ENCODE measurements around the gene PSMA3. TPM values are rescaled to one million over a fixed set of nuclear protein-coding genes. Genes with fewer than 3 reads are reported as not detected.

Gene PSMA3
- total and polyA plus RNA-seq, 10 of the 15 experiments (the other 5 are each of a cell fraction or from before 2014, with no cell fraction given), result 142 to 936 (median 400) TPM

DNA sequence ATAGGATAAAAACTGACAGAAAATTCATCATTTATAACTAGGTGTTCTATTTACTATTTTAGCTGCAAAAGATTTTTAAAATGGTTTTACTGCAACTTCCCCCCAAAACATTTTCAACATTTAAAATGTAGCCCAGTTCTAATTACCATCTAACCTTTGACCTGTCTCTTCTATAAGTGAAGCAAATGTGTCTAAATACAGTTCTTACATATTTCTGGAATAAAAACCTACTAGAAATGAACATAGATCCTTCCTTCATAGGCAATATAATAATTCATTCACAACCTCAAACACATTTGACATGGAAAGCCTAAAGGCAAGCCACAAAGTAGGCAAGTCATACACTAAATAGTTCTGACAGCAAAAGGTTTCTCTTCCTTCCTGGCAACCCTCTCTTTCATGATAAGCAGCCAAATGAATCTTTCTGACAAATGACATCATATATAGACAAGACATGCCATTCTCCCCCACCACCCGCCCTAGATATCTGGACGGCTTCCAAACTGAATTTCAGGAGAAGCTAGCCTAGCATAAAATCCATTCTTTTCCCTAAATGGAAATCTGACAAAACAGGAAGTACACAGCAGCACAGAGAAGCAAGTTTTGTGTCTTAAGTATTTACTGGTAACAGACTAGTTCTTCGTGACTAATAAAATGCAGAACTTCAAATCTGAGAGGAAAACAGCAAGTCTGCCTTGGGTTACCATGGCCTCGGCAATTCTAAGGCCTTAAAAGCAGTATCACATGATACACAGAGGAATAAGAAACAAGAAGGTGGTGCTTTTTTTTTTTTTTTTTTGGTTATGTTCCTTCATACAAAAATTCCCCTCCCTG is 36.5 kb downstream of the PSMA3 start (continued):
- TF ChIP-seq IKZF2 (IDR thresholded peaks at IDR 0.05), result peak; percentile 29 to 40; a peak in 2 of 4 replicates
- TF ChIP-seq ZNF384 (IDR thresholded peaks at IDR 0.05; ENCODE audit: borderline replicate concordance, low read depth, low read length), result peak; percentile 87
- TF ChIP-seq RAD51 (IDR thresholded peaks at IDR 0.05), result peak; percentile 73
- 0 out of 2 replicates have a peak, but pooled peaks have one; percentile 44 for TF ChIP-seq IKZF1 (conservative IDR thresholded peaks at IDR 0.05)
- TF ChIP-seq, protein P1, sequence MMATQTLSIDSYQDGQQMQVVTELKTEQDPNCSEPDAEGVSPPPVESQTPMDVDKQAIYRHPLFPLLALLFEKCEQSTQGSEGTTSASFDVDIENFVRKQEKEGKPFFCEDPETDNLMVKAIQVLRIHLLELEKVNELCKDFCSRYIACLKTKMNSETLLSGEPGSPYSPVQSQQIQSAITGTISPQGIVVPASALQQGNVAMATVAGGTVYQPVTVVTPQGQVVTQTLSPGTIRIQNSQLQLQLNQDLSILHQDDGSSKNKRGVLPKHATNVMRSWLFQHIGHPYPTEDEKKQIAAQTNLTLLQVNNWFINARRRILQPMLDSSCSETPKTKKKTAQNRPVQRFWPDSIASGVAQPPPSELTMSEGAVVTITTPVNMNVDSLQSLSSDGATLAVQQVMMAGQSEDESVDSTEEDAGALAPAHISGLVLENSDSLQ (IDR thresholded peaks at IDR 0.05), result peak; percentile 62; the same call in 1 of the 2 replicates
- TF ChIP-seq, protein P2, sequence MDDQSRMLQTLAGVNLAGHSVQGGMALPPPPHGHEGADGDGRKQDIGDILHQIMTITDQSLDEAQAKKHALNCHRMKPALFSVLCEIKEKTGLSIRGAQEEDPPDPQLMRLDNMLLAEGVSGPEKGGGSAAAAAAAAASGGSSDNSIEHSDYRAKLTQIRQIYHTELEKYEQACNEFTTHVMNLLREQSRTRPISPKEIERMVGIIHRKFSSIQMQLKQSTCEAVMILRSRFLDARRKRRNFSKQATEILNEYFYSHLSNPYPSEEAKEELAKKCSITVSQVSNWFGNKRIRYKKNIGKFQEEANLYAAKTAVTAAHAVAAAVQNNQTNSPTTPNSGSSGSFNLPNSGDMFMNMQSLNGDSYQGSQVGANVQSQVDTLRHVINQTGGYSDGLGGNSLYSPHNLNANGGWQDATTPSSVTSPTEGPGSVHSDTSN (IDR thresholded peaks at IDR 0.05; ENCODE audit: insufficient replicate concordance, low read depth, low read length), result no peak
- no peak for TF ChIP-seq NR2C2 (IDR thresholded peaks at IDR 0.05; ENCODE audit: borderline replicate concordance, control insufficient read depth, insufficient read length, low read depth)
- 0 out of 2 replicates have a peak, but pooled peaks have one; percentile 37 for TF ChIP-seq PAX8 (IDR thresholded peaks at IDR 0.05)
- TF ChIP-seq NR2C1 (IDR thresholded peaks at IDR 0.05), result peak; percentile 47
- peak; percentile 54; the same call in 1 of the 2 replicates for TF ChIP-seq ATF2 (IDR thresholded peaks at IDR 0.05; ENCODE audit: low read length)
- TF ChIP-seq SPI1 (IDR thresholded peaks at IDR 0.05; ENCODE audit: borderline replicate concordance, insufficient read depth, low read depth, low read length), result peak; percentile 59; the same call in 1 of the 2 replicates
- peak; percentile 70 for TF ChIP-seq NR2F1 (conservative IDR thresholded peaks at IDR 0.05)
- TF ChIP-seq STAT3 (IDR thresholded peaks at IDR 0.05; ENCODE audit: low read depth, low read length), result no peak
- peak; percentile 30 for TF ChIP-seq SMAD1 (IDR thresholded peaks at IDR 0.05; ENCODE audit: low read depth, partially characterized antibody)
- TF ChIP-seq ETV6 (conservative IDR thresholded peaks at IDR 0.05 in 1 of 2, IDR thresholded peaks at IDR 0.05 in 1 of 2; ENCODE audit: borderline replicate concordance in 1 of 2, low read depth in 1 of 2), result 0 out of 4 replicates have a peak, but pooled peaks of 1 of the 2 experiments have one; percentile 23
- TF ChIP-seq JUNB (IDR thresholded peaks at IDR 0.05), result peak; percentile 7; the same call in 1 of the 2 replicates
- TF ChIP-seq ZSCAN29 (IDR thresholded peaks at IDR 0.05), result no peak
- no peak for TF ChIP-seq WRNIP1 (IDR thresholded peaks at IDR 0.05; ENCODE audit: borderline replicate concordance, low read depth, low read length)
- peak; percentile 64; the same call in 1 of the 2 replicates for TF ChIP-seq RELB (IDR thresholded peaks at IDR 0.05; ENCODE audit: low read depth)
- peak; percentile 53; the same call in 1 of the 2 replicates for TF ChIP-seq NBN (IDR thresholded peaks at IDR 0.05)
- TF ChIP-seq CHD1 (IDR thresholded peaks at IDR 0.05; ENCODE audit: low read depth, low read length), result no peak
- no peak for TF ChIP-seq POLR2AphosphoS5 (IDR thresholded peaks at IDR 0.05; ENCODE audit: low read length)
